GM12878 (cell line): Measurements from ENCODE around the gene CYP1A1. TPM values are rescaled to one million over a fixed set of nuclear protein-coding genes. Genes with fewer than 3 reads are reported as not detected.

Experiments
- ATAC-seq: fragments of 200-7000 bp; cut with Tn5 transposase; 3 replicates; pipeline ENCODE4 v1.9.1; 2020; ENCODE audit warnings: mild to moderate bottlenecking, moderate library complexity
- BruUV-seq: library from RNA; stranded (reverse); fragments of 400-500 nt; replicated peaks from 2 replicates; lab custom pipeline; 2021; lab: Mats Ljungman, UMichigan
- CTCF ChIA-PET: fragments of 300-600 bp; sonication (Branson Sonifier 250); formaldehyde crosslinking; extraction: SDS; loops from one replicate; lab custom pipeline; 2021; ENCODE audit warnings: inconsistent platforms; lab: Yijun Ruan, JAX
- POLR2A ChIA-PET: fragments of 350-600 bp; formaldehyde crosslinking; extraction: SDS; loops from one replicate; lab custom pipeline; 2021; ENCODE audit warnings: inconsistent platforms; lab: Charles Lee
- RAD21 ChIA-PET: fragments of 300-600 bp; sonication (Branson Sonifier 250); formaldehyde crosslinking; loops from one replicate; lab custom pipeline; 2023; ENCODE audit warnings: antibody characterized with exemption; ENCODE audit not compliant: unreplicated experiment; lab: Charles Lee
- SMC1A ChIA-PET: fragments of 300-600 bp; sonication (Branson Sonifier 250); formaldehyde crosslinking; loops from one replicate; lab custom pipeline; 2023; ENCODE audit not compliant: unreplicated experiment, uncharacterized antibody; lab: Charles Lee
- DNase-seq: peaks from one replicate; pipeline ENCODE4 v3.0.0-alpha.2; 2011; ENCODE audit warnings: low read depth, low spot score
- FAIRE-seq: peaks from 3 replicates; lab custom pipeline; 2011; peaks lifted over from hg19 to GRCh38; lab: Jason Lieb, UNC
- H2AFZ ChIP-seq: 2 replicates; pipeline ENCODE4 v1.6.0; 2011; ENCODE audit warnings: low read depth, low read length, control low read depth; ENCODE audit not compliant: control insufficient read depth
- H3K27ac ChIP-seq: 2 replicates; pipeline ENCODE4 v1.5.1; 2011; ENCODE audit warnings: control low read depth; ENCODE audit not compliant: control insufficient read depth, insufficient read depth
- H3K27me3 ChIP-seq, 2 experiments: replicated peaks in 1 of 2; 2 replicates each; pipeline versions ENCODE4 v1.6.0 to v1.6.1; 2011; ENCODE audit warnings: low read length in 1 of 2; ENCODE audit not compliant: control insufficient read depth in 2 of 2, insufficient read depth in 2 of 2
- H3K36me3 ChIP-seq, 2 experiments: 2 replicates each; pipeline ENCODE4 v1.5.1; 2011; ENCODE audit warnings: low read length in 1 of 2; ENCODE audit not compliant: control insufficient read depth in 2 of 2, insufficient read depth in 2 of 2
- H3K4me1 ChIP-seq: 2 replicates; pipeline ENCODE4 v1.6.1; 2011; ENCODE audit warnings: mild to moderate bottlenecking, low read length, moderate library complexity, mixed read lengths; ENCODE audit not compliant: control insufficient read depth, insufficient read depth
- H3K4me2 ChIP-seq: 2 replicates; pipeline ENCODE4 v1.6.0; 2011; ENCODE audit warnings: control low read depth; ENCODE audit not compliant: control insufficient read depth, insufficient read depth
- H3K4me3 ChIP-seq: fragments of 200-600 bp; sonication (generic); 2 replicates; pipeline ENCODE4 v1.5.1; 2016
- H3K79me2 ChIP-seq: 2 replicates; pipeline ENCODE4 v1.6.0; 2011; ENCODE audit warnings: low read length; ENCODE audit not compliant: control insufficient read depth, insufficient read depth
- H3K9ac ChIP-seq: 2 replicates; pipeline ENCODE4 v1.8.0; 2011; ENCODE audit warnings: low read length, control low read depth, mixed read lengths; ENCODE audit not compliant: control insufficient read depth, insufficient read depth
- H3K9me3 ChIP-seq: replicated peaks from 3 replicates; pipeline ENCODE4 v1.5.1; 2011; ENCODE audit warnings: mild to moderate bottlenecking, low read length; ENCODE audit not compliant: control insufficient read depth, insufficient read depth
- H4K20me1 ChIP-seq: 2 replicates; pipeline ENCODE4 v1.6.0; 2011; ENCODE audit not compliant: control insufficient read depth, insufficient read depth
- CBX5 ChIP-seq: sonication (generic); IDR thresholded peaks from 2 replicates; pipeline ENCODE4 v1.6.1; 2016; ENCODE audit warnings: low read depth, moderate library complexity, mild to moderate bottlenecking, inconsistent platforms
- CTCF ChIP-seq, 3 experiments: IDR thresholded peaks in 2 of 3; conservative IDR thresholded peaks in 1 of 3; 2 replicates each; pipeline ENCODE4 v1.5.1; 2011; ENCODE audit warnings: low read depth in 3 of 3, low read length in 3 of 3, mild to moderate bottlenecking in 3 of 3, control low read depth in 2 of 3, moderate library complexity in 2 of 3, inconsistent platforms in 1 of 3, mixed read lengths in 1 of 3; ENCODE audit not compliant: control insufficient read depth in 2 of 3, insufficient read depth in 1 of 3; ENCODE audit errors: extremely low read depth in 1 of 3
- PKNOX1 ChIP-seq: fragments of 450-650 bp; IDR thresholded peaks from 2 replicates; pipeline ENCODE4 v1.6.1; 2016; ENCODE audit warnings: mild to moderate bottlenecking
- RAD21 ChIP-seq: IDR thresholded peaks from 2 replicates; pipeline ENCODE4 v1.6.1; 2011; ENCODE audit warnings: mild to moderate bottlenecking, low read depth, low read length, moderate library complexity; ENCODE audit not compliant: insufficient read depth
- RAD51 ChIP-seq: fragments of 450-650 bp; IDR thresholded peaks from 2 replicates; pipeline ENCODE4 v1.6.1; 2016; ENCODE audit warnings: moderate library complexity, mild to moderate bottlenecking, inconsistent platforms
- RELA ChIP-seq: fragments of 450-650 bp; IDR thresholded peaks from 2 replicates; pipeline ENCODE4 v1.8.0; 2014; ENCODE audit warnings: borderline replicate concordance; ENCODE audit not compliant: partially characterized antibody
- SMC3 ChIP-seq: IDR thresholded peaks from 2 replicates; pipeline ENCODE4 v1.6.1; 2011; ENCODE audit warnings: low read length, improper control_type of control experiment, borderline replicate concordance
- SP1 ChIP-seq: IDR thresholded peaks from one replicate; pipeline ENCODE4 v1.6.1; 2011; ENCODE audit warnings: low read depth, low read length
- SUPT20H ChIP-seq: IDR thresholded peaks from 2 replicates; pipeline ENCODE4 v1.6.1; 2011; ENCODE audit warnings: low read depth, mild to moderate bottlenecking, low read length, moderate library complexity, borderline replicate concordance; ENCODE audit not compliant: control insufficient read depth
- ZNF384 ChIP-seq: IDR thresholded peaks from 2 replicates; pipeline ENCODE4 v1.6.1; 2012; ENCODE audit warnings: low read depth, mild to moderate bottlenecking, low read length, improper control_type of control experiment, borderline replicate concordance
- WGBS: methylation state at CpG from one replicate; pipeline ENCODE4 v1.1.6; 2016; ENCODE audit warnings: low lambda C conversion rate; ENCODE audit not compliant: insufficient replicate concordance, insufficient coverage; ENCODE audit errors: missing lambda C conversion rate; 5-methylcytosine and 5-hydroxymethylcytosine counted together
- in situ Hi-C: fragments of 300-500 bp; cut with MboI; formaldehyde crosslinking; loops from 9 replicates; pipeline ENCODE4 v1.14.3; 2018; ENCODE audit warnings: mixed read lengths
- intact Hi-C: fragments of 100-400 bp; cut with micrococcal nuclease; formaldehyde crosslinking; loops from one replicate; pipeline ENCODE4 v1.14.2; 2022; ENCODE audit not compliant: unreplicated experiment
- polyA plus RNA-seq, 11 experiments: library from polyadenylated mRNA; depleted of rRNA in 4 of 11; unstranded in 6 of 11; stranded (reverse) in 5 of 11; fragments of >200 nt; fragmentation: Nextera tagmentation in 4 of 11; fragmentation: Illumina TruSeq in 1 of 11; extraction: Ambion mirVana in 4 of 11; extraction: Trizol in 1 of 11; gene quantifications; 1 replicate in 1 of 11; 2 replicates in 10 of 11; pipeline versions ENCODE4 v1.2.1 to v1.2.3, GENCODE V29; 2011 to 2016; ENCODE audit warnings: inconsistent platforms in 2 of 11, missing spikeins in 2 of 11, low read depth in 1 of 11
- total RNA-seq, 4 experiments: library from RNA; depleted of rRNA in 3 of 4; stranded (reverse); fragments of >200 nt in 3 of 4; fragmentation: Illumina TruSeq in 1 of 4; extraction: Trizol in 1 of 4; gene quantifications; 2 replicates each; pipeline versions ENCODE4 v1.2.1 to v1.2.3, GENCODE V29; 2013 to 2021
- TF ChIP-seq, protein P1 (sequence below): IDR thresholded peaks from 2 replicates; pipeline ENCODE4 v1.6.1; 2012; ENCODE audit warnings: low read length, inconsistent platforms

The CYP1A1 gene
- total and polyA plus RNA-seq, 10 of the 15 experiments (the other 5 are each of a cell fraction or from before 2014, with no cell fraction given), result 0.04 to 0.71 (median 0.07) TPM; not detected in 4

DNA sequence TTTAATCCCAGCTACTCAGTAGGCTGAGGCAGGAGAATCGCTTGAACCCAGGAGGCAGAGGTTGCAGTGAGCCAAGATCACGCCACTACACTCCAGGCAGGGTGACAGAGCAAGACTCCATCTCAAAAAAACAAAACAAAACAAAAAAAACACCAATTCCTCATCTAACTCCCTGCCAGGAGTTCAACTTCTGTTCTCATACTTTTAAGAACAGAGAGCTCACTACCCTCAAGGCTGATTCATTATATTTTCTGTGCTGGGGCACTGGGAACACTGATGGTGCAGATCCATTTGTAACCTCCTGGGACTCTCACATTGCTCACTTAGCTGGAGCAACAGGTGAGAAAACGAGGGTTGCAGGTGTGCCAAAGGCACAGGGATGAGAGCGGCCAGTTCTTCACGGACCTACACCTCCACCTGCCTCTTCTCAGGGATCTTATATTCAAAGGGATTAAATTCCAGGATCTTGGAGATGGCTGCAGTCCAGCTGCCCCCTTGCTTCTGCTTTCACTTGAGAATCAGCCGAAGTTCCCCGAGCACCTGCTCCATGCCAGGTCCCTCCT, 44.2 kb upstream of the CYP1A1 start (continued):
- TF ChIP-seq, protein P1, sequence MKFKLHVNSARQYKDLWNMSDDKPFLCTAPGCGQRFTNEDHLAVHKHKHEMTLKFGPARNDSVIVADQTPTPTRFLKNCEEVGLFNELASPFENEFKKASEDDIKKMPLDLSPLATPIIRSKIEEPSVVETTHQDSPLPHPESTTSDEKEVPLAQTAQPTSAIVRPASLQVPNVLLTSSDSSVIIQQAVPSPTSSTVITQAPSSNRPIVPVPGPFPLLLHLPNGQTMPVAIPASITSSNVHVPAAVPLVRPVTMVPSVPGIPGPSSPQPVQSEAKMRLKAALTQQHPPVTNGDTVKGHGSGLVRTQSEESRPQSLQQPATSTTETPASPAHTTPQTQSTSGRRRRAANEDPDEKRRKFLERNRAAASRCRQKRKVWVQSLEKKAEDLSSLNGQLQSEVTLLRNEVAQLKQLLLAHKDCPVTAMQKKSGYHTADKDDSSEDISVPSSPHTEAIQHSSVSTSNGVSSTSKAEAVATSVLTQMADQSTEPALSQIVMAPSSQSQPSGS, result no peak
- TF ChIP-seq ZNF384 (no peak), CBX5 (no peak), RAD51 (no peak)

GRCh38 chr15:74768771-74769342, 43.5 kb upstream of the CYP1A1 start:
- ChIA-PET SMC1A (interaction anchor here (0.5 to 17.6 kb wide), 26 partner anchors 10 to 419 kb away, joined by 3 to 811 read pairs (median 4); partner anchors contain the start of gene CSK), CTCF (interaction anchor here (0.5 to 19.1 kb wide), 46 partner anchors 10 to 517 kb away, joined by 3 to 1288 read pairs (median 6); partner anchors contain the start of genes CPLX3, CSK, FAM219B and ULK3), RAD21 (interaction anchor here (0.6 to 25.2 kb wide), 22 partner anchors 9 to 396 kb away, joined by 3 to 1186 read pairs (median 4); partner anchors contain the start of genes CLK3, CSK and FAM219B), POLR2A (interaction anchor here (1.0 to 17.5 kb wide), 4 partner anchors 20 to 182 kb away, joined by 3 to 602 read pairs (median 6); partner anchors contain the start of gene CSK)
- Histone ChIP-seq H3K4me3 (no peak overlapping the region), H4K20me1 (no peaks in the 10 kb centered on the region), H3K9me3 (no peaks in the 10 kb centered on the region), H3K4me1 (peaks cover 12% of the 10 kb centered on the region), H2AFZ (no peak overlapping the region), H3K36me3 (no peaks in the 10 kb centered on the region), H3K27me3 (no peaks in the 10 kb centered on the region), H3K9ac (no peak overlapping the region), H3K4me2 (no peak overlapping the region), H3K79me2 (no peaks in the 10 kb centered on the region), H3K27ac (no peak overlapping the region)
- in situ Hi-C loops, result no loop called here
- peak; percentile 95 for FAIRE-seq
- peak; percentile 58 for ATAC-seq
- no peak for TF ChIP-seq SUPT20H
- peak; percentile 48 for TF ChIP-seq PKNOX1
- no peak for TF ChIP-seq SP1
- TF ChIP-seq SMC3, result peak; percentile 92
- no peak for TF ChIP-seq CBX5
- no peak for TF ChIP-seq RELA
- peak; percentile 76 to 84 (median 76) for TF ChIP-seq CTCF (IDR thresholded peaks at IDR 0.05 in 2 of 3, conservative IDR thresholded peaks at IDR 0.05 in 1 of 3; ENCODE audit: control insufficient read depth in 2 of 3, extremely low read depth in 1 of 3, insufficient read depth in 1 of 3, low read depth in 3 of 3, low read length in 3 of 3)
- peak; percentile 91 for TF ChIP-seq RAD21
- BruUV-seq, result no TSS peak
- no peak for DNase-seq
- intact Hi-C loops, result loop anchor here (1.0 kb wide), 1 partner anchor 134 kb away; no protein-coding TSS in a partner anchor
- 0% methylated on average over 9 of the region's 9 CpGs for WGBS
